Activated T-cell treated with anti-CD3 and anti-CD28 coated beads, Interleukin-2, amount 50 U/mL, for 1 hour (primary cell): ENCODE results near the gene EPN2.

Source experiments
- DNase-seq: peaks from one replicate; pipeline ENCODE4 v3.0.0-alpha.2; 2020

The EPN2 gene

GRCh38 chr17:19242323-19242722 is 5.2 kb downstream of the EPN2 start:
- no peak for DNase-seq

GRCh38 chr17:19242926-19243325 is 5.8 kb downstream of the EPN2 start:
- no peak for DNase-seq

- DNase-seq, result no peak
Observed at GRCh38 chr17:19243838-19244237, 6.7 kb downstream of the EPN2 start.

GRCh38 chr17:19244357-19244756 is 7.2 kb downstream of the EPN2 start:
- no peak for DNase-seq

- DNase-seq, result no peak
Observed at GRCh38 chr17:19244781-19245180, 7.6 kb downstream of the EPN2 start.

- DNase-seq, result no peak
Observed at GRCh38 chr17:19247473-19247872, 10.3 kb downstream of the EPN2 start.

GRCh38 chr17:19248151-19248927 is 11.2 kb downstream of the EPN2 start:
- DNase-seq, result no peak

- no peak for DNase-seq
Observed at GRCh38 chr17:19248928-19249574, 11.9 kb downstream of the EPN2 start.

GRCh38 chr17:19249681-19250080 is 12.5 kb downstream of the EPN2 start:
- DNase-seq, result no peak

- DNase-seq, result no peak
Observed at GRCh38 chr17:19250421-19251173, 13.4 kb downstream of the EPN2 start.

GRCh38 chr17:19253112-19253511 is 15.9 kb downstream of the EPN2 start:
- no peak for DNase-seq

- DNase-seq, result no peak
Observed at GRCh38 chr17:19254651-19255050, 17.5 kb downstream of the EPN2 start.

GRCh38 chr17:19255279-19255678 is 18.1 kb downstream of the EPN2 start:
- DNase-seq, result no peak

GRCh38 chr17:19258371-19258770 is 21.2 kb downstream of the EPN2 start:
- no peak for DNase-seq

GRCh38 chr17:19260958-19261357 is 23.8 kb downstream of the EPN2 start:
- no peak for DNase-seq

- DNase-seq, result no peak
Observed at GRCh38 chr17:19261426-19261825, 24.3 kb downstream of the EPN2 start.

GRCh38 chr17:19262650-19263631 is 25.8 kb downstream of the EPN2 start:
- DNase-seq, result no peak

- DNase-seq, result no peak
Observed at GRCh38 chr17:19263641-19264051, 26.5 kb downstream of the EPN2 start.

- no peak for DNase-seq
Observed at GRCh38 chr17:19264268-19264667, 27.1 kb downstream of the EPN2 start.

GRCh38 chr17:19264681-19265080 is 27.5 kb downstream of the EPN2 start:
- no peak for DNase-seq

- DNase-seq, result no peak
Observed at GRCh38 chr17:19265755-19266154, 28.6 kb downstream of the EPN2 start.

- no peak for DNase-seq
Observed at GRCh38 chr17:19268611-19269010, 31.4 kb downstream of the EPN2 start.

GRCh38 chr17:19269106-19269505 is 31.9 kb downstream of the EPN2 start:
- no peak for DNase-seq
